Ovary (tissue), 9 donors: Measurements from ENCODE around the gene EMD. TPM values are rescaled to one million over a fixed set of nuclear protein-coding genes. Genes with fewer than 3 reads are reported as not detected.
A peak's percentile ranks its signal among the peaks of the same experiment; 100 is the strongest.

Source experiments
- DNase-seq, 5 donors: peaks; one replicate each; pipeline ENCODE4 v3.0.0-alpha.2; 2019 to 2020
- H3K27ac ChIP-seq, 2 donors: fragments of 200-600 bp; one replicate each; pipeline versions ENCODE4 v1.5.1 to v1.8.0; 2019 to 2022
- H3K27me3 ChIP-seq: fragments of 200-600 bp; one replicate; pipeline ENCODE4 v1.8.0; 2022
- H3K36me3 ChIP-seq: fragments of 200-600 bp; sonication (generic); one replicate; pipeline ENCODE4 v1.5.1; 2019
- H3K4me1 ChIP-seq: one replicate; pipeline ENCODE4 v1.8.1; 2013; ENCODE audit warnings: mild to moderate bottlenecking, moderate library complexity; ENCODE audit not compliant: insufficient read depth
- H3K4me3 ChIP-seq: fragments of 200-600 bp; sonication (generic); one replicate; pipeline ENCODE4 v1.5.1; 2017
- H3K9me3 ChIP-seq, 2 donors: fragments of 200-600 bp in 1 of 2; sonication (generic) in 1 of 2; one replicate each; pipeline versions ENCODE4 v1.5.1 to v1.8.1; 2013 to 2019; ENCODE audit warnings: mild to moderate bottlenecking in 1 of 2, moderate library complexity in 1 of 2
- EP300 ChIP-seq: sonication (generic); formaldehyde crosslinking; IDR thresholded peaks from one replicate; pipeline ENCODE4 v1.6.1; 2017; ENCODE audit warnings: antibody characterized with exemption
- POLR2A ChIP-seq: fragments of 450-650 bp; IDR thresholded peaks from one replicate; pipeline ENCODE4 v1.6.1; 2017; ENCODE audit warnings: antibody characterized with exemption, mild to moderate bottlenecking, moderate library complexity
- WGBS, 3 donors: extraction: QIAGEN DNeasy Blood & Tissue Kit in 1 of 3; methylation state at CpG; one replicate each; pipeline versions ENCODE4 v1.1.5 to v1.1.7; 2013 to 2017; 5-methylcytosine and 5-hydroxymethylcytosine counted together
- intact Hi-C, 4 donors: fragments of 100-400 bp; cut with DNase I; formaldehyde crosslinking; loops; one replicate each; pipeline versions ENCODE4 v1.11.0 to v1.15.1; 2022 to 2023
- polyA plus RNA-seq, 2 donors: library from polyadenylated mRNA; stranded (reverse); fragments of 200-250 nt in 1 of 2; fragments of 350-450 nt in 1 of 2; fragmentation: Illumina TruSeq in 1 of 2; extraction: RNeasy Lipid Tissue Mini Kit (QIAGEN cat#74804) in 1 of 2; gene quantifications; one replicate each; pipeline ENCODE4 v1.2.3, GENCODE V29; 2013 to 2014
- total RNA-seq, 7 donors: library from RNA; depleted of rRNA in 2 of 7; stranded (reverse); fragments of >200 nt in 2 of 7; fragmentation: NEBNext Ultra II Directional in 3 of 7; extraction: Animal tissue kit (Norgen Biotek cat#: 25700) in 3 of 7; gene quantifications; one replicate each; pipeline versions ENCODE4 v1.1.0 to v1.2.4, GENCODE V29; 2016 to 2023
- TF ChIP-seq, protein P1 (sequence below), 3 donors: fragments of 450-650 bp in 2 of 3; fragments of 200-600 bp in 1 of 3; IDR thresholded peaks; one replicate each; pipeline versions ENCODE4 v1.5.1 to v1.8.0; 2016 to 2022; ENCODE audit warnings: antibody characterized with exemption in 3 of 3, mild to moderate bottlenecking in 1 of 3
- donor health status: DM: no; HTN: no; CAD: no; lungs with moderate emphysema.
- donor health status: DM: no; HTN: no; CAD: no.
- donor health status: Bipolar disorder and iron deficiency.
- donor health status: DM: yes; HTN: yes; CAD: no.
- donor health status: DM: no; HTN: no; CAD: no.
- donor health status: DM: yes; HTN: yes; CAD: no.

The EMD gene
- total and polyA plus RNA-seq, 9 donors: 40.5 to 158 (median 107) TPM

DNA sequence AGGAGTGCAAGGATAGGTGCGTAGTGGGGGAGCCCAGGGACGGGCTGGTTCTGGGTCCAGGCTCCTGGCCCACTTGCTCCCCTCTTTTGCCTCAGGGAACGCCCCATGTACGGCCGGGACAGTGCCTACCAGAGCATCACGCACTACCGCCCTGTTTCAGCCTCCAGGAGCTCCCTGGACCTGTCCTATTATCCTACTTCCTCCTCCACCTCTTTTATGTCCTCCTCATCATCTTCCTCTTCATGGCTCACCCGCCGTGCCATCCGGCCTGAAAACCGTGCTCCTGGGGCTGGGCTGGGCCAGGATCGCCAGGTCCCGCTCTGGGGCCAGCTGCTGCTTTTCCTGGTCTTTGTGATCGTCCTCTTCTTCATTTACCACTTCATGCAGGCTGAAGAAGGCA lies 1.7 kb downstream of the EMD start:
- peak overlapping the region; percentile 82 to 98 for H3K27ac ChIP-seq
- H3K27me3 ChIP-seq: no peaks in the 10 kb centered on the region
- H3K9me3 ChIP-seq: no peaks in the 10 kb centered on the region
- H3K4me3 ChIP-seq: no peak overlapping the region
- TF ChIP-seq EP300 (no peak), POLR2A (no peak)
- TF ChIP-seq, protein P1, sequence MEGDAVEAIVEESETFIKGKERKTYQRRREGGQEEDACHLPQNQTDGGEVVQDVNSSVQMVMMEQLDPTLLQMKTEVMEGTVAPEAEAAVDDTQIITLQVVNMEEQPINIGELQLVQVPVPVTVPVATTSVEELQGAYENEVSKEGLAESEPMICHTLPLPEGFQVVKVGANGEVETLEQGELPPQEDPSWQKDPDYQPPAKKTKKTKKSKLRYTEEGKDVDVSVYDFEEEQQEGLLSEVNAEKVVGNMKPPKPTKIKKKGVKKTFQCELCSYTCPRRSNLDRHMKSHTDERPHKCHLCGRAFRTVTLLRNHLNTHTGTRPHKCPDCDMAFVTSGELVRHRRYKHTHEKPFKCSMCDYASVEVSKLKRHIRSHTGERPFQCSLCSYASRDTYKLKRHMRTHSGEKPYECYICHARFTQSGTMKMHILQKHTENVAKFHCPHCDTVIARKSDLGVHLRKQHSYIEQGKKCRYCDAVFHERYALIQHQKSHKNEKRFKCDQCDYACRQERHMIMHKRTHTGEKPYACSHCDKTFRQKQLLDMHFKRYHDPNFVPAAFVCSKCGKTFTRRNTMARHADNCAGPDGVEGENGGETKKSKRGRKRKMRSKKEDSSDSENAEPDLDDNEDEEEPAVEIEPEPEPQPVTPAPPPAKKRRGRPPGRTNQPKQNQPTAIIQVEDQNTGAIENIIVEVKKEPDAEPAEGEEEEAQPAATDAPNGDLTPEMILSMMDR (IDR thresholded peaks at IDR 0.05): no peak
- H3K4me1 ChIP-seq: no peaks in the 10 kb centered on the region
- 71 to 81% (median 79%) methylated on average over 14 of the region's 14 CpGs for WGBS, 3 donors
- no peak for DNase-seq
- intact Hi-C loops: no loop called here
- H3K36me3 ChIP-seq: no peaks in the 10 kb centered on the region

DNA sequence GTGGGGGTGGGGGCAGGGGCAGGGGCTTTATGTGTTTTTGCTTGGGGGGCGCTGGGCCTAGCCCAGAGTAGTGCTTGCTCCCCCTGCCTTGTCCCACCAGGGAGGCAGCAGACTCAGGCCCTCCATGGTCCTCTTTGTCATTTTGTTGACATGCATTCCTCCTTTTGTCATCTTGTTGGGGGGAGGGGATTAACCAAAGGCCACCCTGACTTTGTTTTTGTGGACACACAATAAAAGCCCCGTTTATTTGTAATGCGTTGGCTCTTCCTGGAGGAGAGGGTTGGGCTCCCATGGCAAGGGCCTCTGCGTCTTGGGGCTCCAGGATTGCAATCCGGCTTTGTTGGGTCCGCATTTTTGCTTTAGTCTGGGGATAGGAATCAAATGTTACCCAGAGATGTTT lies 2.2 kb downstream of the EMD start:
- WGBS, 3 donors: 46 to 69% (median 57%) methylated on average over 6 of the region's 6 CpGs
- intact Hi-C loops: no loop called here

DNA sequence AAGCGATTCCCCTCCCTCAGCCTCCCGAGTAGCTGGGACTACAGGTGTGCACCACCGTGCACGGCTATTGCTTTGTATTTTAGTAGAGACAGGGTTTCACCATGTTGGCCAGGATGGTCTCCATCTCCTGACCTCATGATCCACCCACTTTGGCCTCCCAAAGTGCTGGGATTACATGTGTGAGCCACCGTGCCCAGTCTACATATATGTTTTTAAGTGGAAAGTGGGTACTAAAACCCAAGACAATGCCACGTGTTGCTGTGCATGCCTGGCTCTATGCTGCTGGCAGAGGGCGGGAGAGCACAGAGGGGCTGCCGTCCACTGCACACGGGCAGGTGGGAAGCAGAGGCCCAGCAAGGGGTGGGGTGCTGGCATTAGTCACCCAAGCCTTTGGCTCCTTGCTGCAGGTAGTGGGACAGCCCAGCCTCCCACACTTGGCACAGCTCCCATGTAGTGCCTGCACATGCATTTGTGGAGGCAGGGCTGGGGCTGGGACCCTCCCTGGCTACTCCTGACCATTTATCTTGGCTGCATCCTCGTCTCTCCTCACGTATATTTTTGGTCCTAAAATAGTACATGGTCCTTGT lies 3.5 kb downstream of the EMD start:
- Histone ChIP-seq H3K36me3 (no peaks in the 10 kb centered on the region), H3K27ac (no peak overlapping the region), H3K4me3 (no peak overlapping the region), H3K4me1 (no peaks in the 10 kb centered on the region), H3K9me3 (no peaks in the 10 kb centered on the region), H3K27me3 (no peaks in the 10 kb centered on the region)
- intact Hi-C loops: no loop called here
- TF ChIP-seq EP300: no peak
- no peak for TF ChIP-seq POLR2A
- TF ChIP-seq, protein P1 (IDR thresholded peaks at IDR 0.05): no peak
- WGBS, 3 donors: 61 to 63% (median 62%) methylated on average over 11 of the region's 11 CpGs
- peak in 2 of 5 donors; percentile 40 to 49 for DNase-seq

More for the DNA sequence above, 2.2 kb downstream of the EMD start:
- TF ChIP-seq, protein P1 (IDR thresholded peaks at IDR 0.05): no peak
- no peak for TF ChIP-seq EP300
- TF ChIP-seq POLR2A: no peak
- H3K27me3 ChIP-seq: no peaks in the 10 kb centered on the region
- DNase-seq: no peak
- H3K36me3 ChIP-seq: no peaks in the 10 kb centered on the region
- no peaks in the 10 kb centered on the region for H3K9me3 ChIP-seq
- no peak overlapping the region for H3K27ac ChIP-seq
- H3K4me3 ChIP-seq: no peak overlapping the region
- no peaks in the 10 kb centered on the region for H3K4me1 ChIP-seq

DNA sequence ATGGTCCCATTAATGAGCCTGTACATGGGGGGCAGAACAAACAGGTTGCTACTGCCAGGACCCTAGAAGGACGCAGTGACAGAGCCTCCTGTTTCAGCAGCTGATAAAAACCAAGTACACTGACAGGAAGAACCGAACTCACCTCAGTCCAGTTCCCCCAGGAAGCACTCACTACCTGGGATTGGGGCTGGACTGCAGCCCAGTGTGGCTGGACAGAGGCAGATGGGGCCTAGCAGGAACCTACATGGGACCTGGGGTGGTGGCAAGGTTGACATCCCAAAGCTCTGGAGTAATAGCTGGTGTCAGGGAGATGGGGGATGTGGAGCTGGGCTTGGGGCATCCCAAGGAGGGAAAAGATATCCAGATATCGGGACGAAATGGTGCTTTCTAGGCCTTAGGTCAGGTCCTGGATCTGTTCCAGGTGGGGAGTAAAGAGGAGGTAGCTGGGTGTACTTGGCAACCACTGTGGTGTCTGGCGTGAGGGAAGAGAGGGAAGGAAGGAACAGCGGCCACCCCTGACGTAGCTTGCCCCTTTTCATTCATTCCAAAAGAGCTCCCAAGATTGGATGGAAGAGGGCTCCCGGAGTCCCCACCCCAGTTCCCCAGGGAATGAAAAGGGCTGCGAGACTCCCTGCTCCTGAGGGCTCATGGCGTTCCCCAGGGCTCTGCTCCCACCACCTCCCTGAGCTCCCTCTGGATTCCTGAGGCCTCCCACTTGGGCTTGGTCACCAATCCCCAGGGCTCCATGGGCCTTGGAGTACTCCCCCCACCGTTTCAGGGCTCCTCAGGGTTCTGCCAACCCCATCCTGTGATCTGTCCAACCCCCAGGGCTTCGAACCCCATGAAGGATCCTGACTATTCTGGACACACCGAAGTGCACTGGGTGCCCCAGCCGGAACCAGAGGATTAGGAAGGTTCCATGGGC lies 4.5 kb downstream of the EMD start:
- H3K27ac ChIP-seq: peak overlapping the region in 1 of 2 donors; percentile 16
- WGBS, 3 donors: 49 to 59% (median 50%) methylated on average over 11 to 14 of the region's 14 CpGs
- DNase-seq: peak in 3 of 5 donors; percentile 46 to 63 (median 50)
- H3K27me3 ChIP-seq: no peaks in the 10 kb centered on the region
- H3K4me1 ChIP-seq: no peaks in the 10 kb centered on the region
- no peak overlapping the region for H3K4me3 ChIP-seq
- intact Hi-C loops: no loop called here
- H3K36me3 ChIP-seq: no peaks in the 10 kb centered on the region
- no peaks in the 10 kb centered on the region for H3K9me3 ChIP-seq
- TF ChIP-seq, protein P1 (IDR thresholded peaks at IDR 0.05): no peak
- TF ChIP-seq POLR2A (no peak), EP300 (no peak)
